ENCODE results near the gene ADAM19.
A peak's percentile ranks its signal among the peaks of the same experiment; 100 is the strongest.
"Not testable (repeated sequence)": the region's sequence is repeated elsewhere in the genome, so short reads cannot be mapped to it uniquely, and the experiment has no call there.

ADAM19 gene

DNA sequence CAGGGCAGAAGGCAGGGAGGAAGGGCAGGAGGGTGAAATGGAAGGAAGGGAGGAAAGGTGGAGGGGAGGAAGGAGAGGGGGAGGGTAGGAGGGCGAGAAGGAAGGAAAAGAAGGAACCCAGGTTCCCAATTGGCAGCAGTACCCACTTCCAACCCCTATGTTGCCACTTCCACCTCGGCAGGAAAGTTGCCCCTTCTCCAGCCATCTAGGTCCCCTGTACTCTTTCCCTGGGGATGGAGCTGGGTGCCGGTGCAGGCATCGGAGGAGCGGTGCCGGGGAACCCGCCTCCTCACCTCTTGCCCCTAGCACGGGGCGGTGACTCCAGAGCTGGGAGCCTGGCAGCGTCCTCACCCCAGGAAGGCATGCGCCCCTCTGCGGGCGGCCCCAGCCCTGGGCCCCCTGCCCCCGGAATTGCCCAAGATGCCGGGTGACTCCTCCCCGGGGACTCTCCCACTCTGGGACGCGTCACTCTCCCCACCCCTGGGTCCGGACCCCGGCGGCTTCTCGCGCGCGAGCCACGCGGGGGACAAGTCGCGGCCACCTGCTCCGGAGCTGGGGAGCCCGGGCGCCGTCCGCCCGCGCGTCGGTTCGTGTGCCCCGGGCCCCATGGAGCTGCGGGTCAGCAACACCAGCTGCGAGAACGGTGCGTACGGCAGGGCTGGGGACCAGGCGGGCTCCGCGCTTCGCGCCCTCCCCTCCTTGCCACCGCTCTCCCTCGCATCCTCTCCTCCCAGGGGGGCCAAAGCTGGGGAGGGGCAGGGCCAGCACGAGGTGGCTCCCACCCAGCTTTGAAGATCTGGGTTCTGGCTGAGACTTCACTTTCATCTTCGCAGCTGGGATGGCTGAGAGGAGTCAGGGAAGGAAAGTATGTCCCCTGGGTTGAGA lies 115.6 kb downstream of the ADAM19 start, which contains the start of gene NIPAL4:
TSS of gene NIPAL4 (plus strand) at position 499 of the 885 bp plus-strand sequence. CDS start at position 607, 108 bp downstream.
- DNase-seq = peak; percentile 26

DNA sequence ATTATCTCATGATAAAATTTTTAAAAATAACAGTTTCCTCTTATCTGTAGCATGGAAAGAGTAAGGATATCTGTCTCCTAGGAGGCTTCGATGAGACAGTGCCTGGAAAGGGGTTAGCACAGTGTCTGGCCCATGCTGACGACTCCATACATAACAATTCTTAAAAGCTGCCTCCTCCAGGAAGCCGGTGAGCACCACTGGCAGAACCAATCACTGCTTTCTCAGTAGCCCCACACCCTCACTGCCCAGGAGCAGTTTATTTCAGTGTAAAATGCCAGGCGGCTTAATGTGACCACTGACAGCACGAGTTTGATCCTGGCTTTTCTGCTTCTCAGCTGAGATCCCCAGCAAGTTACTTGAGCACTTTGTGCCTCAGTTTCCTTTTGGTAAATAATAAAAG lies 116.7 kb downstream of the ADAM19 start:
- DNase-seq = no peak

DNA sequence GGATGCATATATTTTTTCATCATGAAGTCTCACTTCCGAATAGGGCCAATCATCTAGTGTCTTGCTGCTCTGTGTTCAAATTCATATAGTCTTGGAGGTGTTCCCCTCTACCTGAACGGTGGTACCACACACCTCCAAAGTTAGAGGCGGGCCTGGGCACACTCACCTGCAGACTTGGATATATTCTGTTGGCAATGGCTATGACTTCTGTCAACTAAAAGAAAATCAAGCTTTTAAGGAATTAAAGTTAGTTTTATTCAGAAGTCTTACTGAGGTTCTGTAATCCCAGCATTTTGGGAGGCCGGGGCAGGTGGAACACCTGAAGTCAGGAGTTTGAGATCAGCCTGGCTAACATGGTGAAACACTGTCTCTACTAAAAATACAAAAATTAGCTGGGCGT lies 118.2 kb downstream of the ADAM19 start:
- DNase-seq = no peak

DNA sequence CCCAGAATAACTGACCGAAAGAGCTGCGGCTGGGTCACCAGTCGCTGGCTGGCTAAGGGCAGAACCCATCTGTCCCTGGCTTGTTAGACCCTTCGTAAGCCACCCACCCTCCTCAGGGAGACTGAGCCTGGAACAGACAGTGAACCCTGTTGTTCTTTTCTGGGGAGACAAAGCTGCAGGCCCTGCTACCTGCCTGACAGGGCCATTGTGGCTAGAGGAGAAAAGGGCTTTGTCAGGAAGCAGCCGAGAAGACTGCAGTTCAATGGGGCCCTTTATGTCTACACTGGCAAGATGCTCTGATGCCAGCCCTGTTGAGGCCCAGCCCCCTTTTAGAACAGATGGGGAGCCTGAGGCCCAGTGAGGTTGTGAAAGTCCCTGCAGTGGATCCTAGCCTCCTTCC lies 119.3 kb downstream of the ADAM19 start:
- peak; percentile 93 for DNase-seq

DNA sequence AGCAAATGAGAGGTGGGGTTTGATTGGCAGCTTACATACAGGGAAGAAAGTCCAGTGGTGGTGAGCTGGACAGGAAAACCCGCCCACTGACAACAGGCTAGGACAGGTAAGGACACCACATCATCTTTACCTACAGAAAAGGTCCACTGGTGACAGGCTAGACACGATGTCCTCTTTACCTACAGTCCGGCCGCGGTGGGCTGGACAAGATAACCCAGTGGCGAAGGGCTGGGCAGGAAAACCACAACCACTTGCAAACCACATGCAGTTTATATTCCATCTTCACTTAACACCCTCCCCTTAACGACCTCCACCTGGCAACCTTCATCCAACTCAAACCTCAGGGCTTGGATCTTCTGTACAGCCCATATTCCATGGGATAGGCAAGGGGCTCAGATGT lies 120.5 kb downstream of the ADAM19 start:
- DNase-seq = no peak

DNA sequence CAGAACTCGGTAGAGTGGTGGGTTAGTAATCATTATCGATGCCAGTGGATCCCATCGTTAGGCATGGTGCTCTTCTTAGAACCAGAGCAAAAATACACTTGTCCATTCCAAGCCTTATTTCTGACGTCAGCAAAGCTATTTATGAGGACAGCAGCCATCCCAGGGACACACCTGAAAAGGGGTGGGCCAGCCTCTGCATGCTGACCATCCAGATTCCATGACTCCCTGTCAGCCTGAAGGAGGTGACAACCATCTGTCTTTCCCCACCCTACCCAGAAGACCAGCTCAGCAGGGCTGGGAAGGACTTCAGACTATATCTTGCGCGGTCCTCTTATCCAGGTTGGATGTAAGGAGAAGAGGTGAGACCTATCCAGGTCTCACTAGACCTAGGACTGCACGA lies 121.3 kb downstream of the ADAM19 start:
- DNase-seq = no peak

DNA sequence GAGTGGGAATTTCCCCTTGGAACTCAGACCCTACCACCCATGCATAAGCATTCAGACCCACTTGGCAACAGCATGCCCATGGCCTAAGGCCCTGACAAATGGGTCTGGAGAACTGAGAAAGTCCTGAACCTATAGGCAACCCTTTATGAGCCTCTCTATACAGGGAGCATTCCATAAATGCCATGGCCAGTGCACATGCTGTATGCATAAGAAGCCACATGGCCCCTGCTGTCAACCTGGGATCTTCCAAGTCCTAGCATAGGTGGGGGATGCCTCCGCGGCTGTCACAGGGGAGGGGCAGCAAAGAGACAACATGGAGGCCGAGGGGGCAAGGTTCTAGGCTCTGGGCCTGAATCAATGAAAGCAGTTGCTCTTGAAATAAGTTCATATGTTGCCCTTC lies 123.8 kb downstream of the ADAM19 start:
- no peak for DNase-seq

DNA sequence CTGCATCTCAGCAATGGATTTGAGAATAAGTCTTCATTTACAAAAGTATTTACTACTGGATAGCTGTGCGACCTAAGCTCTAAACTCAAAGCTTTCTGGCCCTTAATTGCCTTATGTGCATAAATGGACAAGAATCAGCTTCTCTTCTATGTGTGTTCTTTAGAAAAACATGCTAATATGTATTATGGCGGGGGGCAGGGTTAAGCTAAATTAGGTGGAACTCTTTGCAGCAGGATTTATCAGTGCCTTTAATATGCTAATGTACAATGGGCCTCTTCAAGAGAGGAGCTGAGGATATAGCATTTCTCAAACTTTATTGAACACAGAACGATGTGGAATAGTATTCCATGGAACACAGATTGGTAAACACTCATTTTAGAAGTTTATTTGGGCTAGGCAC lies 125.6 kb downstream of the ADAM19 start:
- no peak for DNase-seq

DNA sequence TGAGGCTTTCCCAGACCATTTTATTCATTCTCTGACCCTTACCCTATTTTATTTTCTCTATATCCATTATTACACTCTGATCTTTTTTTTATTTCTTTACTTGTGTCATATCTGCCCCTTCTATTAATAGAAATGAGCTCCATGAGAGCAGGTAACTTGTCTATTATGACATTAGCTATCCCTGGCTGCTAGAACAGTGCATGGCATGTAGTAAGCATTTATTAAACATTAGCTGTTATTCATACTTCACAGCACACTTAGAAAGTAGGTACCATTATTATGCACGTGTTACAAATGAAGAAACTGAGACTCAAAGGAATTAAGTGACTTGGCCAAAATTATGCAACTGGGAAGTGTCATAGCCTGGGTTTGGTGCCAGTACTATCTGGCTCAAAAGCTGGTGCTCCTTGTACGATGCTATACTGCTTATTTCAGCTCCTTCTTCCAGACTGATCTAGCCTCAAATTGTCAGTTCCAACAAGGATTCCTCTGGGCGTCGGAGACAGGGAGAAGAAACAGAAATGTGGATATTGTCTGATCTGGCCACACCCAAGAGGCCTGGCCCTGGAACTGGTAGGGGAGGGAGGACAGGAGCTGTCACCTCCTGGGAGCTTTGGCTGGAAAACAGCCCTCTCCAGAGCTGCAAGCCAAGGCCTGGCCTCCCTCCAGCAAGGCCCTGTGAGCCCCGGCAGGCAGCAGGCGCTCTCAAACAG lies 126.4 kb downstream of the ADAM19 start:
- peak; percentile 50 for DNase-seq

DNA sequence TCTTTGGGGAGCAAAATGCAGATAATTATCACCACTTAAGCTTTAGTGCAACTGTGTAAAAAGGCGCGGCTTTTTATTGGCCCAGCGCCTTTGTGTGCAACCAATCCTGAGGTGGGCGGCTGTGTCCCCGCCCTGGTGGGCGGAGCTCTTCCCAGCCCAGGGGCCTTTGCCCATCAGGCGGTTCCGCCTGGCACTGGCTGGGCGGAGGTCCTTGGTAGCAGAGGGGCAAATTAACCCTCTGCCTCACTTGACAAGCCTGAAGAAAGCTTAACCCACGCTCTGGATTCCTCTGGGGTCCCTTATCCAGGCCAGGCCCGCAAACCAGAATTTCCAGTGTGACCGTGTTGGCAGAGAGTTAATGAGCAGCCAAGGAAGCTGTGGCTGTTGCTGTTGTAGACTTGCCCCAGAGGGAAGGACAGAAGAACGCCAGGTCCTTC lies 128.4 kb downstream of the ADAM19 start:
- no peak for DNase-seq

DNA sequence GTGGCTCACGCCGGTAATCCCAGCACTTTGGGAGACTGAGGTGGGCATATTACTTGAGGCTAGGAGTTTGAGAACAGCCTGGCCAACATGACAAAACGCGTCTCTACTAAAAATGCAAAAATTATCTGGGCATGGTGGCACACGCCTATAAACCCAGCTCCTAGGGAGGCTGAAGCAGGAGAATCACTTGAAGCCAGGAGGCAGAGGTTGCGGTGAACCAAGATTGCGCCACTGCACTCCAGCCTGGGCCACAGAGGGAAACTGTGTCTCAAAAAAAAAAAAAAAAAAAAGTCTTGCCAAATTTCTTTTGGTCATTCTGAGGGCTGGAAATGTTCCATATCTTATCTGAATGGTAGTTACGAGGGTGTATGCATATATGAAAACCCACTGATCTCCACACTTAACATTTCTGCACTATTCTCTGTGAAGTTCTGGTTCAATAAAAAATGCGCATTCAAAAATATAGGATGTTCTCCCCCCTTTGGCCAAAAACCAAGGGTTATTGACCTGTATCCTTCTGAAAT lies 129.1 kb downstream of the ADAM19 start:
- no peak for DNase-seq

DNA sequence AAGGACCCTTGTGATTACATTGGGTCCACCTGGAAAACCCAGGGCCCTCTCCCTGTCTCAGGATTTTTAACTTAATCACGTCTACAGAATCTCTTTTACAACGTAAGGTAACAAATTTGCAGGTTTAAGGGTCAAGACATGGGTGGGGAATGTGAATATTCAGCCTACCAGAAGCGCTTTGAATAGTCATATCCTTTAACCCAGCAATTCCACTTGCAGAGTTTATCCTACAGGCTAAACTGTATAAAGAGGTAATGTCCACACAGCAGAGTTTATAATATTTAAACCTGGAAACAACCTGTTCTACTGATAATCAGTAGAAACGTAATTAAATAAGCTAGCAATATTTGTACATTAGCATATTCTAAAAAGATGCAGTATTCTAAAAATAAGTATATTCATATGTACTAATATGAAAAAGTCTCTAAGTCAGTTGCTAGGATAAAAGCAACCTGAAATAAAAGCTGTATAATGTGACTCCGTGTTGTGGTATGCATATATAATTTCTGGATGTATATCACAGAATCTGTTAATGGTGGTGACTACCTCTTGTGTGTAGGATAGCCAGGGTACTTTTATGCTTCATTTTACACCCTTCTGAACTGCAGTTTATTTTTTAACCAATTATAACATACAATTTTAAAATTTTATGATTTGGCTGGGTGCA lies 129.7 kb downstream of the ADAM19 start:
- DNase-seq = no peak

DNA sequence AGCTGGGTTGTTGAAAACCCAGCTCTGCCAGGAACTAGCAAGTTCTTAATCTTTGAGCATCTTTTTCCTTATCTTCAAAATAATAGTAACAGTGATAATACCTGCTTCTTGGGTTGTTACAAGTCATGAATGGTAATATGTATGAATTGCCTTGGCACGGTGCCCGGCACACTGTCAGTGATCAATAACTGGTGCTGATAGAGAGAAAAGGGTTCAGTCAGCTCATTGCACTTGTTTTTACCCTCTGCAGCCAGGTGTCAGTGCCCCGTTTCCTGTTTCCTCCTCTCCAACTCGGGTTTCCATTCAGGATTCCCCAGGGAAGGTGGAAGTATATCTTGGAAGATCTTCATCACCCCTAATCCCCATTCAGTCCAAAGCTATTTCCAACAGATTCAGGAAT lies 131.4 kb downstream of the ADAM19 start:
- no peak for DNase-seq

DNA sequence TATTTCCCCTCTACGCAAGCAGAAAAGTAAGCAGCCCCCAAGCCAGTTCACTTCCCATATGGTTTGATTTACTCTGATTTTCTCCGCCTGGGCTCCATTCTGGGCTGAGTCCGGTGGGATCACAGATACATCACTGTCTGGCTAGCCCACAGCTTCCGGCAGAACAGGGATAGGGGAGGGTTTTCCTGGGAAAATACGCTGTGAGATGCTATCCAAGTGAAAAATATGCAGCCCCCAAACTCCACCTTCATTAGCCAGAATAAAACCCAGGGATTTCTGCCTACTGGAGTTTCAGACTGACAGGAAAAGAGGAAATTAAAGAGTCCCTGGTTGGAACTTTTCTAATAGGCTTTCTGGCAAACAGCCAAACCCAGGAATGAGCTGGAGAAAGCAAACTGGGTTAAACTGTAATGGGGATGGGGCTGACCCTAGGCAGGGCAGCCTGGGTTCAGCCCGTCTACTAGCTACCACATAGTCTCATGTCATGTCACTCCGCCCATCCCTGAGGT lies 132.5 kb downstream of the ADAM19 start:
- no peak for DNase-seq

DNA sequence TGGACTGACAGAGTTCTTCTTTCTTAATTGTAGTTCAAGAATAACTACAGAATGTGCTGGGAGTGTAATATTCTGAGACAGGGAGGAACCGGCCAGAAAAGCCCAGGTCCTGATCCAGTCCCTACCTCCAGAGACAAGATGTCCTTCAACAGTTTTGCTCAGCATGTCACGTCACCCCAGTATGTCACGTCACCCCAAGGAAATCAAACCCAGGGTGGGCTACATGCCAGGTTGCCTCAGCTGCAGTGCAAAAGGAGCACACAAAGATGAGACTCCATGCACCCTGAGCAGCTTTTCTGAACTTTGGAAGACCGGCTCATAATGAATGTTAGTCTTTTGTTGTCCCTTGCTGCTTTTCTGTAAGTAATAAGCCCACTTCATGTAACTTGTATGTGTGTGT lies 141.5 kb downstream of the ADAM19 start:
- no peak for DNase-seq

DNA sequence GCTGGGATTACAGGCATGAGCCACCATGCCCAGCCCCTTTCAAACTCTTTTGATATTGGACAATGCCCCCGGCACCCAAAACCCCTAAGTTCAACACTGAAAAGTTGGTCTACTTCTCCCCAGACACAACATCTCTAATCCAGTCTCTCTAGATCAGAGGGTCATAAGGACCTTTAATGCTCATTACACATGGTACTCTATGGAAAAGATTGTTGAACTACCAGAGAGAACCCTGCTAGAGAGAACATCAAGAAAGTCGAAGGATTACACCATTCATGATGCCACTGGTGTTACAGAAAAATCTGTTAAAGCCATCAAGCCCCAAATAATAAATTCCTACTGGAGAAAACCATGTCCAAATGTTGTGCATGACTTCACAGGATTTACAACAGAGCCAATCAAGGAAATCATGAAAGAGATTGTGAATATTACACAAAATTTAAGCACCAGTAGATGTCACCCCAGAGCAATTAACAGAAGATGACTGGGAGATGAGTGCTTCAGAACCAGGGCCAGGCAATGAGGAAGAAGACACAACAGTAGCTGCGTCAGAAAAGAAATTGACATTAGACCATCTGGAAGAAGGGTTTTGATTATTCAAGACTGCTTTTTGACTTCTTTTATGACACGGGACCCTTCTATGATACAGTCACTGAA lies 143.9 kb downstream of the ADAM19 start:
- peak; percentile 82 for DNase-seq

DNA sequence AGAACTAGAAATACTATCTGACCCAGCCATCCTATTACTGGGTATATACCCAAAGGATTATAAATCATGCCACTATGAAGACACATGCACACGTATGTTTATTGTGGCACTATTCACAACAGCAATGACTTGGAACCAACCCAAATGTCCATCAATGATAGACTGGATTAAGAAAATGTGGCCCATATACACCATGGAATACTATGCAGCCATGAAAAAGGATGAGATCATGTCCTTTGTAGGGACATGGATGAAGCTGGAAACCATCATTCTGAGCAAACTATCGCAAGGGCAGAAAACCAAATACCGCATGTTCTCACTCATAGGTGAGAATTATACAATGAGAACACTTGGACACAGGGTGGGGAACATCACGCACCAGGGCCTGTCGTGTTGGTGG lies 145.7 kb downstream of the ADAM19 start:
- DNase-seq = not testable (repeated sequence)
